Stimulated activated CD8-positive, alpha-beta memory T cell treated with anti-CD3 and anti-CD28 coated beads, Interleukin-4, amount 100 ng/mL, for 48 hours (primary cell): ENCODE results near the gene CPZ.

Experiments used
- DNase-seq: peaks from one replicate; pipeline ENCODE4 v3.0.0-alpha.2; 2020

Gene CPZ

DNA sequence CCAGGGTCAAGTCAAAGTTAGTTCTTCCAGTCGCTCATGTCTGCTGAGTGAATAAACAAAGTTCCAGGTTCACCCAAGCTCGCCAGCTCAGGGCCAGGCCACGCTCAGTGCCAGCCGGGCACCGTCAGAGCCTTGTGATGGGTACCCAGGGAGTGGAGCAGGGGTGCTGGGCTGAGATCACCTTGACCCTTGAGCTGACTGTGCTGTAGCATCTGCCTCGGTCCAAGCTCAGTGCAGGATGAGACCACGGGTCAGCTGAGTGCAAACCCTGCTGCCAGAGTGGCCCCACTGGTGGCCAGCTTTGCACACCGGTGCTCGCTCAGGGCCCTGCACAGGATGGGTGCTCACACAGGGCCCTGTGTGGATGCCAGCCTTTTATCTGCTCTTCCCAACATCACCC is 4.3 kb downstream of the CPZ start:
- DNase-seq, result no peak

DNA sequence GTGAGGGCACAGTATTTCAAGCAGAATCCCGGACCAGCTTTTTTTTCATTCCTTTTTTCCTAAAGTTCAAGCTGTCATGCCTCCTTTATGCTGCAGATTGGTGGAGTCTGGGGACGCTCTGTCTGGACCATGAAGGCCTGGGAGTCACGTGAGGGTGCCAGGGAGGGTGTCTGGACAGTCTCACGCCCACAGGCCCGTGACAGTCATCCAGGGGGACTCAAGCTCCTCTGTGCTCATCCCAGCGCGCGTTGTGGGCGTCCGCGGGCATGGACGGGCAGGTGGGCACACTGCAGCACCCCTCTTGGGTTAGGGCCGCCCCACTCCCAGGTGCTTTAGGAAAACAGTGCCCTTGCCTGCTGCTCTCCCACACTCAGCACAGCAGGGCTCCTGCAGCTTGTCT is 4.8 kb downstream of the CPZ start:
- DNase-seq, result no peak

DNA sequence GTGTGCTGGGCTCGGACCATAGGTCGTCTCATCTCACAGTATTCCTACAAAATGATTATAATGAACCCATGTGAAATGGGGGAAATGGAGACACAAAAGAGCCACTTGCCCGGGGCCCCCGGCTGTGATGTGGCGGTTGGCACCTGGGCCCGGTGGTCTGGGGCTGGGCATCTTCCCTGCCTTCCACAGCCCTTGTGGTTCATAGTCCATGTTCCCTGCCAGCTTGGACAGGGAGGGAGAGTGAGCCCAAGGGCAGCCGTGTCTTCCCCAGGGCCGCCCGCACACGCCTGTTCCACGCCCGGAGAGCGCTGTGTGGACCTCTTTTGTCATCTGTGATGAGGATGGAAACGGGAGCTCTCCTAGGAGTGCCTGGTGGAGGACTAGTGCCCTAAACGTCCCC is 5.2 kb downstream of the CPZ start:
- DNase-seq, result no peak

DNA sequence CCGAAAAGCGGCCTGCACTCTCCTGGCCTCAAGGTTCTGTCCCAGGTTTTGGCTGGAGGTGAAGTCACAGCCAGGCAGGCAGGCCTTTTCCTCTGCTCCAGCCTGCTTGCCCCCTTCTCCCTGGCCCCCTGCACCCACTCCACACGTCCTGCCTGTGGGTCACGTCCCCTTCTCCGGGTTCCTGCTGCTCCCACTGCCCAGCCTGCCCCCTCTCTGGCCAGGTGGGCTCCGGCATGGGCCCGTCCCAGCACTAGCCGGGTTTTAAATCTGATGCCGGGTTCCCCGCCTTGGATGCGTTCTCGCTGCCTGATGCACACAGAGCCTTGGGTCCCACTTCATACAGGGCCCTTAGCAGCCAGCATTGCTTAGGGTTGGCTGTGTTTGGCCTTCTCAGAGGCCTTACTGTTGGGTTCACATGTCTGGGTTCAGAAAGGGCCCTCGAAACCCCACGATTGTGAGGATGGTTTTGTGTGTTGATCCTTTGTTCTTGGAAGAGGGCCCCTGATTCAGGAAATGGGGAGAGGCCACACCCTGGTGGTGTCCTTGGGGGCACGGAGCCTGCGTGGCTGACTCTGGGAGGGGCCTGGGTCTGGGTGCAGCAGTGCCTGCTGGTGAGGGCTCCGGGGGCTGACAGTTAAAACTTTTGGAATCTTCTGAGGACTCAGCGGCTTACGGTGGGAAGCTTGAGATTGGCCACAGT is 6.0 kb downstream of the CPZ start:
- no peak for DNase-seq

DNA sequence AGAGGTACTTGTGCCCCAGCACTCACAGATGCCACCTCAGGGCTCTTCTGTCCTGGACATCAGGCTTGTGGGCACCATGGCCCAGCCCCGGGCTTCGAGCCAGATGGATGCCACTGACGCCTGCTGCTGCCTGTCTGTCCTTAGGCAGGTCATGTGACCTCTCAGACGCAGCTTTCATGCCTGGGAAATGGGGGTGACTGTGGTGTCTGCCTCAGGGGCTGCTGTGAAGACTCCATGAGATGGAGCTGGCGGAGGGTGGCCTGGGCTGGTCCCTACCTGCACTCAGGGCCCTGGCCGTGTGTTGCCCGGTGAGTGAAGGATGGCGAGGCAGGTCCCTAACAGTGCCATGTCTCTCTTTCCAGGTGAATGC is 6.5 kb downstream of the CPZ start:
- no peak for DNase-seq

DNA sequence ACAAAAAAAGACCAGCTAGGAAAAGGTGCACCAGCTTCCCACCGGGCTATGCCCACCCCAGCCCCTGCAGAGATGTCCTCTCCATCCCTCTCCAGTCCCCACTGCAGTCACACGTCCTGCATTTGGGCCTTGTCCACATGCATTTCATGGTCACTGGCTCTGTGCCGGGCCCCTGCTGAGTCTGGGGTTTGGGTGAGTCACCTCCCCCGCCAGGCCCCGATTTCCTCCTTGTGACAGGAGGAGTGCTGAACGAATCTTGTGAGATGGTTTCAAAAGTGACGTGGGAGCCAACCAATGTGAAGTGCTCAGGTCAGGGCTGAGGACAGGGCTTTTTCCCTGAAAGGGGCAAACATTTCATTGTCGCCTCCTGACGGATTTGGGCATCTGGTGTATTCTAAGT is 7.1 kb downstream of the CPZ start:
- no peak for DNase-seq

DNA sequence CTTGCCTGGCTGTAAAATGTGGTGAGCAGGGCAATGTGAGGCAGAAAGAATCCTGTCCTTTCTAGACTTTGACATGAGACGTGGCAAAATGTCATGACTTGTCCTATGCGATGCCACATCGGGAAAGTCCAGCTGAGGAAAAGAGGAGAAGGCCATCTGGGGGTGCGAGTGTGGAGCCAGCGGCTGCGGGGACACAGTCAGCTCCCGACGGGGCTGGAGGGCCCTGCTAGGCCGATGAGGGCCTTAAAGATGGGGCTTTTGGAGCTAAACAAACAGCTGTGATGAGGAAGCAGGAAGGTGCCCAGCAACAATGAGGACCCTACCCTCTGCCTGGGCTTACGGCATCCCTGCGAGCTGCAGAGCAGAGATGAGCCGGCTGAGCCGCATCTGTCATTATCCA is 7.7 kb downstream of the CPZ start:
- no peak for DNase-seq

DNA sequence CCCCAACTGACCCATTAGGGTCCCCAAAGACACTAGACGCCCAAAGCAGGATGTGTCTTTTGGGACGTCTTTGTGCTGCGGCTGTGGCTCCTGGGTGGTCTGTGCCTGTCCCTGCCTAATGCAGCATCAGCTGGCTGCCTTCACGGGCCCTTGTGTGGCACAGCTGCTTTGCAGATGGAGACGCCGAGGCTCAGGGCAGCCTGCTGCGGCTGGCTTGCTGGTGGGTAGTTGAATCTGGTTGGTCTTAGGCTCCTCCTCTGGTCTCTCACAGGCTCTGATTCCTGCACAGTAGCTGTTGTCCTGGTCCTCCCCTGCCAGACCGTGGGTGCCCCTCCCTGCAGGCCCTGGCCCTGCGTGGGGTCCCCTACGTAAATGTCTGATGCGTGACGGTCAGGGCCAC is 8.1 kb downstream of the CPZ start:
- DNase-seq, result no peak

DNA sequence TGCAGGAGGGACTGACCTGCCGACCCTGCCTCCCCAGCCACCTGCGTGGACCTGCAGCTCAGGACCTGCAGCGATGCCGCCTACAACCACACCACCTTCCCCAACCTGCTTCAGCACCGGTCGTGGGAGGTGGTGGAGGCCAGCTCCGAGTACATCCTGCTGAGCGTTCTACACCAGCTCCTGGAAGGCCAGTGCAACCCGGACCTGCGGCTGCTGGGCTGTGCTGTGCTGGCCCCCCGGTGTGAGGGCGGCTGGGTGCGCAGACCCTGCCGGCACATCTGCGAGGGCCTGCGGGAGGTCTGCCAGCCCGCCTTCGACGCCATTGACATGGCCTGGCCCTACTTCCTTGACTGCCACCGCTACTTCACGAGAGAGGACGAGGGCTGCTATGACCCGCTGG is 8.5 kb downstream of the CPZ start:
- no peak for DNase-seq

DNA sequence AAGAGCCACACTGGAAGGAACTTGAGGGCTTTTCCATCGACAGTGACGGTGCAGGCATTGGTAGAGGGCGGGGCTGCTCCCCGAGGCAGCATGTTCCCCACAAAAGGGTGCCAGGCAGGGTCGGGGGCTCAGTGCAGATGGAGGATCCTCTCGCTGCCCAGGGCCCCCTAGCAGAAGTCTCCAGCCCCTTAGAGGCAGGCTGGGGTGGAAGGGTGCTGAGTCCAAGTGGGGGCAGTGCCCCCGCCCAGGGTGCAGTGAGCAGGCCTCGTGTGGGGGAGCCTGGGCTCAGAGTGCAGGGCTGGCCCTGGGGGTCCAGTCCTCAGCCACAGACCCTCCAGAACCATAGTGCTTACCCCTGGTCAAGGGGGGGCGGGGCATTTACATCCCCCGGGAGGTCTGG is 9.0 kb downstream of the CPZ start:
- DNase-seq, result no peak

DNA sequence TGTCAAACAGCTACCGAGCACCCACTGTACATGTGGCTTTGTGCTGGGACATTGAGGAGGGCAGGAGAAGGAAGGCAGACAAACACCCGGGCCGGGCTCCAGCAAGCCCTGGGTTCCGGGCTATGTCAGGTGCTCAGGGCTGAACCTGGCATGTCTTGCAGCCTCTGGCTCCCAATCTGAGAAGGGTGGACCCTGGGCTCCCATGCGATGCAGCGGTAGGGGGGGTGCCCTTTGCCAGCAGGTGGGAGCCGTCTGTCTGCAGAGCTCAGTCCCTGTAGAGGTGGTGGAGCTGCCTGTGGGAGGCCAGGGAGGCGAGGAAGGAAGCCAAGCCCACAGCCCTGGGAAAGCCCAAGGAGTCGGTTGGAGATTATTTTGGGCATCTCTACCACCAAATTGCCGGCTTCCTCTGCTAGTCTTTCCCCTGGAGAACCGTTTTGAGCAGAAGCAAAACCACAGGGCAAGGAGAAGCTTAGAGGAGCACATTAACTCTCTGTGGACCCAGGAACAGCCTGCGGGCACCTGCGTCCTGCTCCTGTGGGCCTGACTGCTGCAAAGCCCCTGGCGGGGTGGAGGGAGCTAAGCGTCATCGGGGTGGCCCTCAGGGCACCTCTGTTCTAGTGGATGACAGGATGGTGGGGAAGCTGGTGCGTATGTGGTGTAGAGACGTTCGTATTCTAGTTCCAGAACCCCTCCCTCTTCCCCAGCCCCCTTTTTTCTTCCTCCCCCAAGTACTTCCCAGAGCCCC is 10.3 kb downstream of the CPZ start:
- no peak for DNase-seq

DNA sequence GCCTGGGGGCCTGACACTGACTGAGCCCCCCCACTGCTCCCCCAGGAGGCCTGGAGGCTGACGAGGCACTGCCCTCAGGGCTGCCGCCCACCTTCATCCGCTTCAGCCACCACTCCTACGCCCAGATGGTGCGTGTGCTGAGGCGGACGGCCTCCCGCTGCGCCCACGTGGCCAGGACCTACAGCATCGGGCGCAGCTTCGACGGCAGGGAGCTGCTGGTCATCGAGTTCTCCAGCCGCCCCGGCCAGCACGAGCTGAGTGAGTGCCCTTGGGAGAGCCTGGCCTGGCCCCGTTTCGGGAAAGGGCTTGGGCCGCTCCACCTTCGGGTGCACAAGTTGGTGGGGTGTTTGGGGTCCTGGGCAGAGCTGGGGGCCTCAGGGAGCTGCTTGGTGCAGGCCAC is 11.4 kb downstream of the CPZ start:
- no peak for DNase-seq

DNA sequence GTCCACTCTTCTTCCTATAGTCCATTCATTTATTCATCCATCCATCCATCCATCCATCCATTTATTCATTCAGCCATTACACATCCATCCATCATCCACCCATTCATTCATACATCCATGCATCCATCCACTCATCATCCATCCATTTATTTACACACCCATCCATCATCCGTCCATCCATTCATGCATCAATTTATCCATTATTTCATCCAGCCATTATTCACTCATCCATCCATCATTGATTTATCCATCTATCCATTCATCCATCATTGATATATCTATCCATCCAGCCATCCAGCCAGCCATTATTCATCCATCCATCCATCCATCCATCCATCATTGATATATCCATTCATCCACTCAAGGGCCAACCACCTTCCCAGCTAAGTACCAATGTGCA is 12.7 kb downstream of the CPZ start:
- no peak for DNase-seq

DNA sequence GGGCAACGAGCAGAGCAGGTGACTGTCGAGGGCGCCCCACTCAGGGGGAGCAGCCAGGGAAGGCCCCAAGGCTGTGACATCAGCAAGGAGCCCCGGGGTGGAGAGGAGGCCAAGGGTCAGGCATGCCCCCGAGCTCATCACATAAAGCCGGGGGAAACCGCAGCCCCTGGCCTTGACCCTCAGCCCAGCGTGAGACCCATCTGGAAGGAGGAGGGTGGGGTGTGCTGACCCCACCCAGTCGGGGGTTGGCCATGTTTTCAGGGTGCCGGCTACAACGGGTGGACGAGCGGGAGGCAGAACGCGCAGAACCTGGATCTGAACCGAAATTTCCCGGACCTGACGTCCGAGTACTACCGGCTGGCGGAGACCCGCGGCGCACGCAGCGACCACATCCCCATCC is 13.9 kb downstream of the CPZ start:
- DNase-seq, result no peak

DNA sequence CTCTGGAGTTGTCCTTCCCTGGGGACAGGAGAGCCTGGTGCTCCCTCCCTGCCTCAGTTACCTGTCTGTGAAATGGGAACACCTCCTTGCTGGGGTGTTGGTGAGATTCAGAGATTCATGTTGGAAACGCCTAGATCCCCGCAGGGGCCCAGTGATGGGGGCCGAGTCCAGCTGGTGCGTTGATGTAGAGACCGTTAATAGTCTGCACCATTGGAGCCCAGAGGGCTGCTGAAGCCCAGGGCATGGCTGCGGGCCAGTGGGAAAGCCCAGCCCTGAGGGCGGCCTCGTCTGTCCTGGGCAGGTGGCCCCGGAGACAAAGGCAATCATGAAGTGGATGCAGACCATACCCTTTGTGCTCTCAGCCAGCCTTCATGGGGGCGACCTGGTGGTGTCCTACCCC is 14.4 kb downstream of the CPZ start:
- no peak for DNase-seq

DNA sequence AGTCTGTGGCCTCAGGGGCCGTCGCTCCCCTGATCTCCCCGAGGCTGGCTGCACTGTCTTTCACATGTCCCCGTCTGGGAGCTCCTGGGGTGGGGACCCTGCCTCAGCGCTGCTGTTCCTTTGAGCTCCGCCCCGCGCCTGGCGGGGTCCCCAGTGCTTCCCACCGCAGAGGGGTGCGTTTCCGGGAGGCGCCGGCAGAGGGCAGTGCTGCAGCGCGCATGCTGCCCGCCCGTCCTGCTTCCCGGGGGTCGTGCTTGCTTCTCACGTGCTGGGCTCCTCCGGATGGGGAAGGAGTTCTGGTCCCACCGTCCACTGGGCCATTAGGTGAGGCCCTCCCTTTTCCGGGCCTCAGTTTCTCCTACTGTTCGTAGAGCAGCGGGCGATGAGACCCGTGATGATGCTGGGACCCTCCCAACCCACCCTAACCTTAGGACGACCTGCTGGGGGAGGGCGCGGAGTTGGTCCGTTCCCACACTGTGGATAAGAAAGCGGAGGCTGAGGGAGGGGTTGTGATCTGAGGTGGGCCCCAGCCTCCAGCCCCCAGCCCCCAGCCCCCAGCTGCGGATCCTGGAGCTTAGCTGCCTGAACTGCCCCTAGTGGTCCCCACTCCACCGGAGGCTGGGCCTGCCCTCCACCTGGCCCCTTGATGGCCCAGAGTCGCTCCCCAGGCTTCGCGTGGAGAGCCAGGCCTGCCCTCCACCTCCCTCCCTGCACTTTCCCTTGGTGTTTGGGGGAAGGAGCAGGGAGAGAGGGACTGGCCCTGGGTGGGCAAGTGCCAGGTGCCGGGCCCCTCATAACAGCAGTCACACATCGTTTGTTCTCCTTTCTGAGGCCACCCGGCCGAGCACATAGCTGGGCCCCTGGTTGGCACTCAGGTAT is 15.3 kb downstream of the CPZ start:
- peak; percentile 80 for DNase-seq

DNA sequence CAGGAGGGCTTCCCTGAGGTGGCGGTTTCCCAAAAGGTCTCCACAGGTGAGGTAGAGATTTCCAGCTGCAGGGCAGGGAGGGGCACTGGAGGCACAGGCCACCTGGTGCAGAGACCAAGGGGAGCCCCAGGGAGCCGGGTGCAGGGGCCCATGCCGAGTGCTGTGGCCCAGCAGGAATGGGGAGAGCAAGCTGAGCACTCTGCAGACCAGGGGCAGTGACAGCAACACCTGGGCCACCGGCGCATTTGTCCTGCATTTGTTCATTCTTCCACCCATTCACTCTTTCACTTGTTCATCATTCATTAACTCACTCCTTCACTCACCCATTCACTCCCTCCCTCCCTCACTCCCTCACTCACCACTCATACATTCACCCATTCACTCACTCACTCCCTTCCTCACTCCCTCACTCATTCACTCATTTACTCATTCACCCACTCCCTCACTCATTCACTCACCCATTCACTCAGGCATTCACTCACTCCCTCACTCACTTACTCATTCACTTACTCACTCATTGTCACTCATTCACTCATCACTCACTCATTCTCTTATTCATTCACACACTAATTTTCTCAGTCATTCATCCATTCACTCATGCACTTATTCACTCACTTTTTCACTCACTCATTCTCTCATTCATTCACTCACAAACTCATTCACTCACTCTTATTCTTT is 16.3 kb downstream of the CPZ start:
- DNase-seq, result no peak

DNA sequence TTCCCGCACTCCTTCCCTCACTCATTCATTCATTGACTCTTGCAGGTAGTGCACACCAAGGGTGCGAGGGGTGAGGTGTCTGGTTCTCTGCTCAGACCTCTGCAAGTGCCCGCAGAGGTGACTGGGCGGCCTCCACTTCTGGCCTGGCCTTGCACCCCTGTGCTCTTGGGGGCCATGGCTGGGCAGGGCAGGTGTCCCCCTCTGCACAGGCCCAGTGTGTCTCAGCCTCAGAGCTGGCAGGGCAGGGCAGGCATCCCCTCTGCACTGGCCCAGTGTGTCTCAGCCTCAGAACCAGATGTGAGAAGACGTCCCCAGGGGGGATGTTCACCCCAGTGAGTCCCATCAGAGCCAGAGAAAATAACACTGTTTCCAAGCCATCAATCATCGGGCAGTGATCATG is 16.8 kb downstream of the CPZ start:
- DNase-seq, result no peak

DNA sequence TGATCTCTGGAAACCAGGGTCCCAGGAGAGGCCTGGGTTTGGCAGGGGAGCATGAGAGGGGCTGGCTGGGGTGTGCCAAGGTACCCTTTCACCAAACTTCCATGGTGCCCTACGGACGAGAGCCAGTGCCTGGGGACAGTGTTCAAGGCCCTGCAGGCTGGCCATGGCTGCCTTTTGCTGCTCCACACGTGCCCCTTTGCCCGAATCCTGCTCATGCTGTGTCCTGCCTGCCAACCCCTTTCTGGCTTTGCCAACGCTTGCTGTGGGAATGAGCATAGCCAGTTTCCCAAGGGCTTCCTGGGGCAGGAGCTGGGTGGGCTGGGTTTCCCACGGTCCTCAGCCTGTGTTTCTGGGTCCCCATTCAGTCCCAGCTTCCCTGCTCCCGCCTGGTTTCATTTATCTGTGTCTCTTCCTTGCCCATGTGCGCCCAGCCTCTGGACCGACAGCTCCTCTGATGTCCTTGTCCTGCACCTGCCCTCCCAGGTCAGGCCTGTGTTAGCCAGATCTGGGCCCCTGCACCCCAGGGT is 17.3 kb downstream of the CPZ start:
- no peak for DNase-seq

DNA sequence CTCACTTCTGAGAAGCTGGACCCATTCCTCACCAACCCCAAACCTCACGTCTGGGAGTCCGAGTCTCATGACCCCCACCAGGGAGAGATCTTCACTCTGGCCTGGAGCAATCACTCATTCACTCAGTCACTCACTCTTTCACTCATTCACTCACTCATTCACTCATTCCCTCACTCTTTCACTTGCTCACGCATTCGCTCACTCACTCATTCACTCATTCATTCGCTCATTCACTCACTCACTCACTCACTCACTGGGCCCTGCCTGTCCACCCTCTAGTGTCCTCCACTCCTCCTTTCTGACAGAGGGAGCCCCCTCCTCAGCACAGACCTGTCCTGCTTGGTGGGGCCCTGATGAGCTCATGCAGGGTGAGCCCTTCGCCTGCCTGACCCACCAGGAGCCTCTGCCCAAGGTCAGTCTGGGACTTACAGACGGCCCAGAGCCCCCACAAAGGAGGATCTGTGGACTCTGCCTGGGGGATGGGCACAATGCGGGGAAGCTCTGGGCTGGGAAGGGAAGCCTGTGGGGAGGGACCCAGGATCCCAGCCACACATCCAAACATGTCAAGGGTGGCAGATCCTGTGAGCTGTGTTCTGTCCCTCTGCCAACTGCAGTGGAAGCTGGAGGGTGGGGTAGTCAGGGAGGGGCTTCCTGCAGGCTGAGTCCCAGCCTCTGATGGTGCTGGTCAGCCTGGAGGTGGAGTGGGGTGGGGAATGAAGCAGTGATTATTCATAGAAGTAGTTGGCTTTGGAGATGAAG is 18.5 kb downstream of the CPZ start:
- no peak for DNase-seq

DNA sequence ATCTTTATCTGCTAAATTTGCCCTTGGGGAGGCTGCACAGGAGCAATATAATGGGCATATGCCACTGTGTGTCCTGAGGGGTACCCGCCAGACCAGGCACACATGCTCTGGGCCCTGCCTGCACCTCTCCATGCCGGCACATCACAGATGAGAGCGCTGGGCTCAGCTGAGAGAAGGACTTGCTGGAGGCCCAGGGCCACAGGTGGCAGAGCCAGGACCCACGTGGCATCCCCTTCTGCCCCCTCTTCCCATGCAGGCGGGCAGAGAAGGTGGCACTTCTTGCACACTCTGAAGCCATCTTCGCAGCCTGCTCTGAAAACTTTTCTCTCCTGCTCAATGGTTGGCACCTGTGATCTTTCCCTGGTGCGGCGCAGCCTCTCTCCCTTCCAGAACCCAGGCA is 20.1 kb downstream of the CPZ start:
- no peak for DNase-seq
